K562 (cell line): ENCODE data around the gene MXRA7.

ENCODE experiments used
- CEBPG ChIP-seq, 3 experiments: fragments of 200-800 bp in 1 of 3; sonication (Bioruptor generic) in 1 of 3; sonication (generic) in 1 of 3; formaldehyde crosslinking in 1 of 3; IDR thresholded peaks in 2 of 3; conservative IDR thresholded peaks in 1 of 3; 2 replicates each; pipeline versions ENCODE4 v1.6.1 to v1.8.0; 2016 to 2022; ENCODE audit warnings: missing compliant biosample characterization in 2 of 3, missing genetic modification characterization in 2 of 3, mild to moderate bottlenecking in 1 of 3, missing genetic modification reagents in 1 of 3
- FOS ChIP-seq: IDR thresholded peaks from 3 replicates; pipeline ENCODE4 v1.6.1; 2011; ENCODE audit not compliant: insufficient read length; ENCODE audit errors: extremely low read depth
- FOXK1 ChIP-seq: sonication (generic); formaldehyde crosslinking; IDR thresholded peaks from 2 replicates; pipeline ENCODE4 v1.8.0; 2022; ENCODE audit warnings: missing genetic modification reagents, mild to moderate bottlenecking, borderline replicate concordance
- NBN ChIP-seq: fragments of 450-650 bp; IDR thresholded peaks from 2 replicates; pipeline ENCODE4 v1.6.1; 2016; ENCODE audit warnings: low read depth, mild to moderate bottlenecking
- NRF1 ChIP-seq, 2 experiments: fragments of 450-650 bp; IDR thresholded peaks in 1 of 2; conservative IDR thresholded peaks in 1 of 2; 2 replicates each; pipeline ENCODE4 v1.6.1; 2014; ENCODE audit warnings: mild to moderate bottlenecking in 2 of 2
- POLR2AphosphoS2 ChIP-seq: IDR thresholded peaks from 2 replicates; pipeline ENCODE4 v1.6.1; 2012; ENCODE audit warnings: low read length, improper control_type of control experiment
- RFX5 ChIP-seq: IDR thresholded peaks from 2 replicates; pipeline ENCODE4 v1.6.1; 2011; ENCODE audit warnings: low read depth, mild to moderate bottlenecking, improper control_type of control experiment, low read length
- YY1 ChIP-seq, 3 experiments: IDR thresholded peaks; 2 replicates each; pipeline ENCODE4 v1.6.1; 2011; ENCODE audit warnings: low read length in 2 of 3, mild to moderate bottlenecking in 2 of 3, moderate library complexity in 2 of 3, borderline replicate concordance in 1 of 3, control low read depth in 1 of 3, low read depth in 1 of 3; ENCODE audit not compliant: insufficient read depth in 3 of 3, insufficient replicate concordance in 2 of 3, control insufficient read depth in 1 of 3, insufficient read length in 1 of 3; ENCODE audit errors: extremely low read depth in 1 of 3
- ZBTB1 ChIP-seq: sonication (generic); formaldehyde crosslinking; IDR thresholded peaks from 2 replicates; pipeline ENCODE4 v1.8.1; 2023; ENCODE audit warnings: missing genetic modification reagents, low read depth, mild to moderate bottlenecking, borderline replicate concordance
- TF ChIP-seq, protein P1 (sequence below): IDR thresholded peaks from 2 replicates; pipeline ENCODE4 v1.6.1; 2014; ENCODE audit warnings: antibody characterized with exemption
- TF ChIP-seq, protein P2 (sequence below): sonication (generic); formaldehyde crosslinking; IDR thresholded peaks from 2 replicates; pipeline ENCODE4 v1.8.0; 2023; ENCODE audit warnings: mild to moderate bottlenecking, missing genetic modification reagents

DNA sequence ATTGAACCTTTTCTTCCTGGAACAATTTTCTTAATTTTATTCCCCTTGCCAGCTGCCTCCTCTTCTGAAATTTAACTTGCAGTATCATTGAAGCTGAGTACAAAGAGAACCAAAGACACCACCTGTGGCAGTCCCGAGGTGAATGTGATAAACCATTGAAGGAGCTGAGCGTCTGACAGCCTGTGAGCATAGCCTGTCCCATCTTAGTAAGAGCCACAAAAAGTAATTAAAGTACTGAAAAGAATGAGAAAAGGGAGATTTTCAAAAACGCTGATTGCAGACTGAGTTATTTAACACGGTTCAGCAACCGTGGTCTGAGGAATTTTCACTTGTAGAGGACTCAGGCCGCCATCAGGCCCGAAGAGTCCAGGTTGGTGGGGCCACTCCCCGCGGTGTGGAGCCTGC, 40.0 kb downstream of the MXRA7 start:
- TF ChIP-seq POLR2AphosphoS2 (no peak), RFX5 (no peak), FOXK1 (CRISPR knock-in tag) (no peak), NRF1 (conservative IDR thresholded peaks at IDR 0.05 in 1 of 2, IDR thresholded peaks at IDR 0.05 in 1 of 2) (no peak), NBN (no peak), CEBPG (CRISPR knock-in tag; IDR thresholded peaks at IDR 0.05) (no peak), CEBPG (tag; conservative IDR thresholded peaks at IDR 0.05 in 1 of 2, IDR thresholded peaks at IDR 0.05 in 1 of 2) (no peak), FOS (no peak), YY1 (IDR thresholded peaks at IDR 0.05; ENCODE audit: borderline replicate concordance in 1 of 3, control insufficient read depth in 1 of 3, extremely low read depth in 1 of 3, insufficient read depth in 3 of 3, insufficient read length in 1 of 3, insufficient replicate concordance in 2 of 3, low read depth in 1 of 3, low read length in 2 of 3) (peak in 1 of 3 experiments; percentile 28), ZBTB1 (CRISPR knock-in tag) (no peak)
- TF ChIP-seq, protein P1, sequence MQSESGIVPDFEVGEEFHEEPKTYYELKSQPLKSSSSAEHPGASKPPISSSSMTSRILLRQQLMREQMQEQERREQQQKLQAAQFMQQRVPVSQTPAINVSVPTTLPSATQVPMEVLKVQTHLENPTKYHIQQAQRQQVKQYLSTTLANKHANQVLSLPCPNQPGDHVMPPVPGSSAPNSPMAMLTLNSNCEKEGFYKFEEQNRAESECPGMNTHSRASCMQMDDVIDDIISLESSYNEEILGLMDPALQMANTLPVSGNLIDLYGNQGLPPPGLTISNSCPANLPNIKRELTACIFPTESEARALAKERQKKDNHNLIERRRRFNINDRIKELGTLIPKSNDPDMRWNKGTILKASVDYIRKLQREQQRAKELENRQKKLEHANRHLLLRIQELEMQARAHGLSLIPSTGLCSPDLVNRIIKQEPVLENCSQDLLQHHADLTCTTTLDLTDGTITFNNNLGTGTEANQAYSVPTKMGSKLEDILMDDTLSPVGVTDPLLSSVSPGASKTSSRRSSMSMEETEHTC, result no peak
- TF ChIP-seq, protein P2, sequence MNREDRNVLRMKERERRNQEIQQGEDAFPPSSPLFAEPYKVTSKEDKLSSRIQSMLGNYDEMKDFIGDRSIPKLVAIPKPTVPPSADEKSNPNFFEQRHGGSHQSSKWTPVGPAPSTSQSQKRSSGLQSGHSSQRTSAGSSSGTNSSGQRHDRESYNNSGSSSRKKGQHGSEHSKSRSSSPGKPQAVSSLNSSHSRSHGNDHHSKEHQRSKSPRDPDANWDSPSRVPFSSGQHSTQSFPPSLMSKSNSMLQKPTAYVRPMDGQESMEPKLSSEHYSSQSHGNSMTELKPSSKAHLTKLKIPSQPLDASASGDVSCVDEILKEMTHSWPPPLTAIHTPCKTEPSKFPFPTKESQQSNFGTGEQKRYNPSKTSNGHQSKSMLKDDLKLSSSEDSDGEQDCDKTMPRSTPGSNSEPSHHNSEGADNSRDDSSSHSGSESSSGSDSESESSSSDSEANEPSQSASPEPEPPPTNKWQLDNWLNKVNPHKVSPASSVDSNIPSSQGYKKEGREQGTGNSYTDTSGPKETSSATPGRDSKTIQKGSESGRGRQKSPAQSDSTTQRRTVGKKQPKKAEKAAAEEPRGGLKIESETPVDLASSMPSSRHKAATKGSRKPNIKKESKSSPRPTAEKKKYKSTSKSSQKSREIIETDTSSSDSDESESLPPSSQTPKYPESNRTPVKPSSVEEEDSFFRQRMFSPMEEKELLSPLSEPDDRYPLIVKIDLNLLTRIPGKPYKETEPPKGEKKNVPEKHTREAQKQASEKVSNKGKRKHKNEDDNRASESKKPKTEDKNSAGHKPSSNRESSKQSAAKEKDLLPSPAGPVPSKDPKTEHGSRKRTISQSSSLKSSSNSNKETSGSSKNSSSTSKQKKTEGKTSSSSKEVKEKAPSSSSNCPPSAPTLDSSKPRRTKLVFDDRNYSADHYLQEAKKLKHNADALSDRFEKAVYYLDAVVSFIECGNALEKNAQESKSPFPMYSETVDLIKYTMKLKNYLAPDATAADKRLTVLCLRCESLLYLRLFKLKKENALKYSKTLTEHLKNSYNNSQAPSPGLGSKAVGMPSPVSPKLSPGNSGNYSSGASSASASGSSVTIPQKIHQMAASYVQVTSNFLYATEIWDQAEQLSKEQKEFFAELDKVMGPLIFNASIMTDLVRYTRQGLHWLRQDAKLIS (CRISPR knock-in tag), result no peak; the same call in 1 of the 2 replicates
